NCI-H2081 treated with DMSO at 0.1 percent for 48 hours (cell line): Measurements from ENCODE around the gene AFDN.

Experiments
- DNase-seq: peaks from one replicate; lab custom pipeline; 2025; lab: John Stamatoyannopoulos, UW

The AFDN gene

DNA sequence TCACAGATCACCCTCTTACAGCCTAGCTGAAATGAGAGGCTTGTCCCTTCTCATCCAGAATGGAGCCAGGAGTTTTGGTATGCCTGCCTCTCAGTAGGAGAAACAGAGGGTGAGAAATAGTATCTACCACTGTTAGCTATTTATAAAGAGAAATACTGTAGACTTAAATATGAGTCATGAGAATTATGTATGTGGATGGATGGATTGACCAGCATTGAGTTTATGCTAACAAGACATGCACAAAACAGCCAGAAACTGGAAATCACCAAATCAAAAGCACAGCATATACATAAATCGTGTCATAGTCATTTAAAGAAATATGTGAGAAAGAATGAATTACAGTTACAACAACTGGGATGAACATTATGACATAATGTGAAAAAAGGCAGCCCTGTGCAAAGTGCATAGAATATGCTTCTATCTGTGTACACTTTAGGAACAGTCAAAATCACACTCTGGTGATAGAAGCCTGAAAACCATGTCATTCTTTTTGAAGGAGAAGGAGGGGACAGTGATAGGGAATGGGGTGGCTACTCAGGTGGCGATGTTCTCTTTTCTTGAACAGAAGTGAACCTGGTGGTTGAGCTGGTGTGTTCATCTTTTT is 90.9 kb downstream of the AFDN start:
- no peak for DNase-seq

DNA sequence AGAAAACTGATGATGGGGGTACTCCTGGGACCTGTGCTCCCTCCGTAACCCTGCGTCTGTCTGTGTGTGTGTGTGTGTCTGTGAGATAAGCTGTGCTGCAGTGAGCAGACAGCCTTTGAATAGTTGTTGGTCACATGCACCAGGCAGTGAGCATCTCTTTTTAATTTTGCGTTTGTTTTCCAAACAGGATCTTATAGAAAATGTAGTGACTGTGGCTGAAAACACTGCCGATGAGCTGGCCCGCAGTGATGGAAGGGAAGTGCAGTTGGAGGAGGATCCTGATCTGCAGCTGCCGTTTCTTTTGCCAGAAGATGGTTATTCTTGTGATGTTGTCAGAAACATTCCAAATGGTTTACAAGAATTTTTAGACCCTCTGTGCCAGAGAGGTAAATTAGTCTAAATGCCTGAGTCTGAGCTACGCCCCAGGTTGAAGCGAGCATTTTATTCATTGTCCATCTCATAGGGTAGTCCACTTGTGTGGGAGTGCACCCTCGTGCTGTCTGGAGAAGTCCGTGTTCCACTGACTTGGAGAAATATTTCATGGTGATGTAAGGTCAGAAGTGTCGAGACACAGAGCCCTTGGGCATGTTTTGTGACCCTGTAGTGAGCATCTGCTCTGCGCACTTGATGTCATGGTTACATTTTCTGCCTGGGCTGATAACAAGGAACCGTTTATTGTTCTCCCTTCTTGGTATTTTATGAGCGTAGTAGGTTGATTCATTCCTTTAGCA is 92.0 kb downstream of the AFDN start:
- no peak for DNase-seq

DNA sequence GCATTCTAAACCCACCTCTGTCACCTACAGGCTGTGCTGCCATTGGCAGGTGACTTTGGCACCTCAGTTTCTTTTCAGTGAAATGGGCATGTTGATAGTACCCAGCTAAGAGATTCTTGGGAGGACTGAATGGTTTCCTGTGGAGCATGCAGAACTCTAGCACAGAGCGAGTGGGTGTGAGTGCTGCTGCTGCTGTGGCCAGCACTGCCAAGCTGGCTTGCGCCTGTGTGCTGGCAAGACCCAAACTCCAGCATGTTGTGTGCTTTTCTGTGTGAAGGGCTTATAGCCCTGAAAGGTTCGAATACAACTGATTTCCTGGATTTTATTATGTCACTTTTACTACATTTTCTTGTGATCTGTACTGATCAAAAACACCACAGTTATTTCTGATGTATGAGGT is 92.6 kb downstream of the AFDN start:
- DNase-seq, result no peak

DNA sequence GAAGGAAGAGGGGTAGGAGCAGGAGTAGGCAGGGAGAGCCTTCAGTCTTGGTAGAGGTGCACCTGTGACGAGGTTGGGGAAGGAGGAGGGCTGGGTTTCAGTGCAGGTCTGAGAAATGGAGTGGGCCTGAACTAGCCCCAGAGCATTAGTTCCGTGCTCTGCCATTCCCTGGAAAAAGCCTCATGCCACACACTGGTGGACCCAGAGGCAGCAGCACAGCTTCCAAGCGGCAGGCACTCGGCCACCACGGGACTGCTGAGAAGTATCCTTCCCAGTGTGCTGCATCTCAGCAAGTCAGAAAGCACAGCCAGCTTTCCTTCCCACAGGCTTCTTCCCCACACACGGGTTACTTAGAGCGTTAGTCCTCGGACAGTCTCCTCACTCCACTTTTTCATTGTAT is 93.5 kb downstream of the AFDN start:
- DNase-seq, result no peak

DNA sequence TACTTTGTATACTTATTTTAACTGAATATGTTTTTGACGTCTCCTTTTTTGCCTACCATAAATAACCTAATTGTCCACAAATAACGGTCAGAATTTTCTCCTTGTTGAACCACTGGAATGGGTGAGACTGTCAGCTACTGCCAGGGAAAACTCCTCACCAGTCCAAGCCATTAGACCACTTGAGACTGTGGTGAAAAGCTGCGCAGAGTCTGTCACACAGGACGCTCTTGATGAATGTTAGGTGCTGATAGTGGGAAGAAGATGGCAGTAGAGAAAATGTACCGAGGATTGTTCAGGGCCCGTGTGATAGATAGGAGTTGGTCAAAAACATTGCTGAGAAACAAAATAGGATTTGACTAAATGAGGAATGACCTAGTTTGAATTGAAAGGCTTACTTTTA is 95.1 kb downstream of the AFDN start:
- no peak for DNase-seq

DNA sequence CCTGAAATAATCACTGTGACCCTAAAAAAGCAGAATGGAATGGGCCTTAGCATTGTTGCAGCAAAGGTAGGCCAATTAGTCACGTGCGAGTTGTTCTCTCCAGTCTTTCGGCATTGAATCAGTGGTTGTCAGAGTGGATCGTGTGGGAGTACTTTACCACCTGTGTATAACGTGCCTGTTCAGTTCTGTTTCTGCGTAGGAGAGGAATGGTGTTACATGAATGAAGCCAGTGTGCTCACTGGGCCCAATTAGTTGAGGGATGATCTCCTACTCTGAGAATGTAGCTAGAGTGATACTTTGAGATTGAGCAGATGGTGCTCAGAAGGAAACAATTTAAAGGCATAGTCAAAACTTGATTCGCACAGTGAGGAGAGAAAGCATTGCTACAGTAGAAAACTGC is 98.3 kb downstream of the AFDN start:
- DNase-seq, result no peak

DNA sequence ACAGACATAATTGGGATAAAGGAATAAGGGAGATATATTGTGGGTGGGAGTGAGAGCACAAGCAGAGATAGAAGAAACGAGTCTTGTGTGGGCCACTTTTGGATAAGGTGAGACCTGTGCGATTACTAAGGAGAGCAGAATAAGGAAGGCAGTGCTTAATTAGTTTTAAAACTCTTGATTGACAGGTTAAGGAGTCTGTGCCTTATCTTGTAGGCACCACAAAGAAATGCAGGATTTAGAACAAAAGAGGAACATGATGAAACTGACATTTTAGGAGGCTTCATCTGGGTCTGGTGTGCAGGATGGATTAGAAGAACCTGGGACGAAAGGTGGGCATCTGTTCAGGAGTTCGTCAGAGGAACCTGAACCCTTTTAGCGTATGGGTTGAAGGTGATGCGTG is 100.5 kb downstream of the AFDN start:
- no peak for DNase-seq

DNA sequence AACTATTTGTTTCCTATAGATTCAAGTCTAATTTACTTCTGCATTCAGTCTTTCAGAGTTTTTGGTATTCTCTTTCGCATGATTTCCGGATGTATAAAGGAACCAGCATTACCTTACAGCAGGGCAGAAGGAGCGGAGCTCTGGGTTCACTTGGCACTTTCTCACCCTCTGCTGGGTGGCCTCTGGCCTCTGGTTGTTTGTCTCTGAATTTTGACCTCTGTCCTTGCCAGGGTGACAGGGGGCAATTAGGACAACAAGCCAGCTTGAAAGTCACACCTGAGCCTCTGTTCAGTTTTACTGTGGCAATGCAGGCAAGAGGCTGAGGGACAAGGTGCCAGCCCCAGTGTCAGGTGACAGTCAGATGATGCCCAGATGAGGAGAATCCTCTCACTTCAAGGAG is 101.4 kb downstream of the AFDN start:
- no peak for DNase-seq

DNA sequence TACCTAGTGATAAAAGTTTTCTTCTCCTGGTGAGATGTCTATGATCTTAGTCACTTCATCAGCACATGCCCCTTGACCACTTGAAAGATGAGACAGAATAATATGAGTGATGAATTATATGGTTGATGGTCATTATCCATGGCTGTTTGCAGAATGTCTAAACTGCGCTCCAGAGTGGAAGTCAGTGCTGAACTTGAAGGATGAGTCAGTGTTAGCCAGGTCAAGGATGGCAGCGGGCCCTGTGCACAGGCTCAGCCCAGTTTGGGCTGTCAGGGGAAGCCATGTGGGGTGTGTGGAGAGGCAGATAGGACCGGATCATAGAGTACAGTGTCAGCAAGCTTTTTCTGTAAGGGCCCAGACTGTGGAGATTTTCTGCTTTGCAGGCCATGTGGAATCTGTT is 103.6 kb downstream of the AFDN start:
- no peak for DNase-seq

DNA sequence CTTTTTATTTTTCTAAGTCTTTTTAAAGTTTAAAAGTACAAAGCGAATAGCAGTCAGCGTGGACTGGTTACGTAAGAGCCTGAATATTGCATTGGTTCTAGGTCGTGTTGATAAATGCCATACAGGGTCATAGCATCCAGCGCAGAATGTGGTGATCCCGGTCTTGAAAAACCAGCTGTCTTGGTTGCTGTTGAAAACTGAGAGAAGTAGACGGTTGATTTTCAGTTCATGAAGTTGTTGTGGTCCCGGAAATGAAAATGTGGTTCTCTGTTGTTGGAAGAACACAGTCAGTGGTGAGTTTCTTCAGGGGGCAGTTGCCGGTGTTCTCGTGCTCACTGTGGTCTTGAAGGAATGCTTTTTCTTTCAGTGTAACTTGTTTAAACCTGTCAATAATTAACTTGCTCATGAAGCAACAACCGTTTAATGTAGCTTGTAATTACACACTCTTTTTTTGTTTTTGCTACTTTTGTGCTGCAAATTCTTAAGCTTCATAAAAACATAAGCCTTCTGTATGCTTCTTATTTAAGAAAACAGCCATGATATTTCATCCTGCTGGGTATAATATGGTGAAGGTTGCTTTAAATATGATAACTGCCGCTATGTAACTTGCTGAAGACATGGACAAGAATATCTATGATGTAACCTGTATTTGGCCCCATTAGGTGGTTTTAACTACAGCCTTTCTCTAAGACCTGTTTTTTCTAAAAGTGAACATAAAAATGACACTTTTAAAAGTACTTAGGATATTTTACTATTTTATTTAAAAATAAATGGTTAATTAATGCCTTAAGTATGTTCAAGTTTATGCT is 106.0 kb downstream of the AFDN start:
- DNase-seq, result no peak

DNA sequence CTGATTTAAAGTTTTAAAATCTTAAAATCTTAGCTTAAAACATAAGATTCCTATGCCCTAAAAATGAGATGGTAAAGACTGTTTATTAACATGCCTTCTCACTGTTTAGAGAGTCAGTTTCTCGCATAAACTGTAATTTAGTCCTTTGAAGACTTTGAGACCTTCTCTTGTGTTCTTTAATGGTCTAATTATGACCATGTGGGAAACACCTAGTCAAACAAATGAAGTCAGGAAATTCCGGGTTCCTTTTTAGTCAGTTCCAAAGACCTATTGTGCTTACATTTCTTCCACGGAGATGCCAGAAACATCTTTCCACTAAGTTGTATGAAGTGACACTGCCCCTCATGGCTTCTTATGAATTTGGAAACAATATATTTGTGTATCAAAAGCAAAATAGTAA is 106.6 kb downstream of the AFDN start:
- no peak for DNase-seq

DNA sequence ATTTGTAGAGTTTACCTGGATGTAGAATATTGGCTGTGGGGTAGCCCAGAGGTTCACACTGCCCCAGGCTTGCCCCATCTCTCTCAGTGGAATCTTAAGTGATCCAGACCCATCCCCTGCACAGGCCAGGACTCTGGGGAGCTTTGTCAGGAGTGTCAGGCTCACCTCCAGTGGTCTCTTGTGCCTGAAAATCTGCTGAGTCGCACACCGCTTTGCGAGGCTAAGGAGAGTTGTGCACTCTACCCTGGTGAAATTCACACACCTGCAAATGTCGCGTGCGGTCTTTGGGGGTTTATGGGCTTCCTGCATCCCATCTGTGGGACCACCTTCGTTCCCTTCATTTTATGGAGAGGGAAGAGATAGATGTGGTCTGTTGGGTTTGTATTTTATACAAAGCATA is 107.1 kb downstream of the AFDN start:
- no peak for DNase-seq

DNA sequence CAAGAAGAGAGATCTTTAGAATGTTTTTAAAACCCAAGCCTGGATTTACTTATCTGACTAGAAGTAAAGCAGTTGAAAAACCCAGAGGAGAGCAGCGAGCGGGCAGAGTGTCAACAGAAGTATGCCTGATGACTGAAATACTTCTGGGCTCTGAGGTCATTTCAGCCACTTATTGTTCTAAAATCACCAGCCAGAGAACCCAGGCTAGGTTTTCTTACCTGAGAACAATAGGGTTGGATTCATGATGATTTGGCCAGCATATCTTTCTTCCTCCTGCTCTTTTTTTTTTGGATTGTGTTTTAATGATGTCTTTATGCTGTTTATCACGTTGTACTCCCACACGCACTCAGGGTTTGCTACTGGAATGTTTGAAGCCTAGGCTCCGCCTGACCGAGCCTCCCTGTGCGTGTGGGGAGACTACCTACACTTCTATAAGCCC is 107.7 kb downstream of the AFDN start:
- DNase-seq, result no peak

DNA sequence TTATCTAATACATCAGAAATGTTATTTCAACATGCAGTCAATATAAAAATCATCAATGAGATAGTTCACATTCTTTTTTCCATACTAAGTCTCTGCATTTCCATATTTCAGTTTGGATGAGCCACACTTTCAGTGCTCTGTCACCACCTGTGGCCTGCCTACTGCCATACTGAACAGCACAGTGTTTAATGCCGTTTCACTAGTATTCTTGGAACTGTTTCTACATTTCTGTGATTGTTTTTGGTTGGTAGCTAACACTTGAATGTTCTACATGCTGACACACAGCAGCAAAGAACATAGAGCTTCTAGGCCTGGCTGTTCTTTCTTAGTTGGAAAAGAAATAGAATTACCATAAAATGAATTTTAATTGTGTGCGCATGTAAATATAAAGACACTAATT is 109.3 kb downstream of the AFDN start:
- no peak for DNase-seq

DNA sequence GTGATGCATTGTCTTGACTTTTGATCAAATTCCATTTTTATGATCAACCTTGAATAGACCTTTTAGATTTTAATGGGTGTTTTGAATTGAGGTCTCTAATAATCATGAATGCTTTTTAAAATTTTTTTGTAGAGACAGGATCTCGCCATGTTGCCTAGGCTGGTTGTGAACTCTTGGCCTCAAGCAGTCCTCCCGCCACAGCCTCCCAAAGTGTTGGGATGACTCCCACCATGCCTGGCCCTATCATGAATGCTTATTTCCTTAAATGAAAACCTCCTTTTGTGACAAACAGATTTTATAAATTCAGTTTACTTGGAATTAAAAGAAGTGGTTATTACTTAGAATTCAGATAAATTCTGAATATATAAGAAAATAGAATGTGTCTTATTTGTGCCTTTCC is 110.6 kb downstream of the AFDN start:
- no peak for DNase-seq

DNA sequence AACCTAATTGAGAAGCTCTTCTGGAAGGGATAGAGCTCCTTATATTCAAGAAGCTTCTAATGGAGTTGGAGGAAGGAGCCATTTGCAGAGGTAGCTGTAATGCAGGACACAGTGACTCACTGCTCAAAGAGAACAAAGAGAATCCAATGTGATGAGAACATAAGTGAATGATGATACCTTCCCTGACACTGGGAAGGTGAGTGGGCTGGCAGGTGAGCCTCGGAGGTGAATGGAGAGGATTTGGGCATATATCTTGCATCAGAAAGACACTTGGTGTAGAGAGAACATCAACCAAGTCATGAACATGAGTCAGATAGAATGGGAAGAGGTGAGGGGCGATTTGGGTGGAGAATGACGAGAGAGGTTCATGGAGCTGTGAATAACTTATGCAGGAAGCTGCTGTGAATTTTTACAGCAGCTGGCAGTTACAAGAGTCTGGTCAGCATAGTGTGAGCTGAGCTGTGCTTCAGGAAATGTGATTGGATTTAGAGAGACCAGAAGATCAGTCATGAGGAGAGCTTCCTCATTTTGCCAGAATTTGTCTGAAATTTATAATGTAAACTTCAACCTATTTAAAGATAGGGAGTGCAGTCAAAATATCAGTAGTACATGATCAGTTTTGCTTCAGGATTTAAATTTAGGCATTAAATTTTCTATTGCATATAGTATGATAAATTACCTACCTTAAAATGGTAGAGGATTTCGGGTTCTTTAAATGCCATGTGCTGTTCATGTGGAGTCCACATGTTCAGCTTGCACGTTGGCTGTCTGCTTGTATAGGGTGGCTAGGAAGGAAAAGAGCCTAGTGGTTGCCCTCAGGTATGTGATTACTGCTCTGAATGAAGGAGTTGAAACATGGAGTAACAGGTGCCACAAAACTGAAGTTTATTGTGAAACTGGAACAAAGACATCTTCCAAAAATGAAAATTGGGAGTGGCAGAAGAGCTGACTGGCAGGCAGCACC is 111.5 kb downstream of the AFDN start:
- no peak for DNase-seq

DNA sequence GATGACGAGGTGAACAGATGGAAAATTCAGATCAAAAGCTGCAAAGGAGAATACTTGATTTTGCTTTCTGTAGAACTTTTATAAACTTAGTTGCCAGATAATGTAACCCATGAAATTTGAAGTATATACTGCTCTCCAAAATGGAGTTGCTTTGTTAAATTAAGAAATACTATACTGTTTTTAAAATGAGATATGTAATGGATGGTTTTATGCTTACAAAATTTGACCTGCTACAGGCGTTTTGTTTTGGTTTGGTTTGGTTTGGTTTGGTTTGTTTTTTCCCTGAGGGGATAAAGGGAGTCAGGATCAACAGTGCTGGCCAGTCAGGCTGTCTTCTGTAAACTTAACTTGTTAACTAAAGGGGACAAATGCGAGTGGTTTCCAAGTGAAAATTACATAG is 115.1 kb downstream of the AFDN start:
- no peak for DNase-seq

DNA sequence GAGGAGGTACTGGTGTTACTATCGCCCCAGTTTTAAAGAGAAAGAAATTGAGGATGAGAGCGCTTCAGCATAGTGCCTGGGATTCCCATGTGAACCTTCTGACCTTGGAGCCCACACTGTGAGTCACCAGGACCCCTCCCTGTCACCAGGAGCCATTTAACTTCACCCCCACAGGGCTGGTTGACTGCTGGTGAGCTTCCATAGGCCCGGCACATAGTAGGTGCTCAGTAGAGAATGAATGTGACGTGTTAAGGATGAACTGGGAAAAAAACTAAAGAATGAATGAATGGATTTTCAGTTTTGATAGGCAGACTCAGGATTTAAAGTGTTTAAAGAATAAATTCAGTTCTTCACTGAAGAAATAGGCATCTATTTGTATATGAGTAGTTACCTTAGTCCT is 117.4 kb downstream of the AFDN start:
- DNase-seq, result no peak

DNA sequence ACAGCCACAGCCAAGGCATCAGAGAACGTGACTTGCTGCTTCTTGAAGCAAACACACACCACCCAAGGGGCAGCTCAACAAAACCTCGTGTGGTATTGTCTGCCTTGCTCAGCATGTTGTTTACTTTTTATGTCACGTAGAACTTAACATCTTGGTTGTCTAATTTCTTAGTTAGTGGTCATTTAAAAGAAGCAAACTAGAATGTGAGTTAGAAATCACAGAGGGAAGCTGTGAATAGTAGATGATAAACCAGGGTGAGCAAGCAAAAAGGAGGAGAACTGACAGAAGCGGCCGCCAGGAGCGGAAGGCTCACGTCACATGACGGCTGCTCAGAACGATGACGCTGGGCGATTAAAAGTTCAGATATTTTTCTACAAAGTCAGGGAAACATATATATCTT is 119.3 kb downstream of the AFDN start:
- DNase-seq, result no peak

DNA sequence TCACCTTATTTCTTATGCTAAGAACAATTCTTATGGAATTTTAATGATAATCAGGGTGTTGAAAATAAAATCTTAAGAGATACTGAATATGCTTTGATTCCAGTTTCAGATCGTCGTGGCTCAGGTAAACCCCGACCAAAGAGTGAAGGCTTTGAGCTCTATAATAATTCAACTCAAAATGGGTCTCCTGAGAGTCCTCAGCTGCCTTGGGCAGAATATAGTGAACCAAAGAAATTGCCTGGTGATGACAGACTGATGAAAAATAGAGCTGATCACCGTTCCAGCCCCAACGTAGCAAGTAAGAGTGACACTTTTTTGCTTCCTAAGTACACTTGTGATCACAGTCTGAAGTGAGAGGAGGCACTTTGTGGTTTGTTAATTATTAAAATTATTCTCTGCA is 119.9 kb downstream of the AFDN start:
- DNase-seq, result no peak

DNA sequence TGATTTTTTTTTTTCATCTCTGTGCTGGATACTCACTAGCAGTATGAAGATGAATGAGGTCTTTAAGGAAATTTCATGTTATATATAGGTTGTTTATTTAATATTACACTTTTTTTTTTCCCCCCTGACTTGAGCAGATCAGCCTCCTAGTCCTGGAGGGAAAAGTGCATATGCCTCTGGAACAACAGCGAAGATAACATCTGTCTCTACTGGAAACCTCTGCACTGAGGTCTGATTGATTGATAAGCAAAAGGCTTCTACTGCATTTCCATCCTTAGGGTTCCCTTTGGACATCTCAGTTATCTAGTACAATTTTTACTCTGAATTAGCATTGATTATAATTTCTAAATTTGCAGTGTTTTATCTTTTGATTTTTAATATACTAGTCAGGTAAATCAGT is 121.0 kb downstream of the AFDN start:
- DNase-seq, result no peak

DNA sequence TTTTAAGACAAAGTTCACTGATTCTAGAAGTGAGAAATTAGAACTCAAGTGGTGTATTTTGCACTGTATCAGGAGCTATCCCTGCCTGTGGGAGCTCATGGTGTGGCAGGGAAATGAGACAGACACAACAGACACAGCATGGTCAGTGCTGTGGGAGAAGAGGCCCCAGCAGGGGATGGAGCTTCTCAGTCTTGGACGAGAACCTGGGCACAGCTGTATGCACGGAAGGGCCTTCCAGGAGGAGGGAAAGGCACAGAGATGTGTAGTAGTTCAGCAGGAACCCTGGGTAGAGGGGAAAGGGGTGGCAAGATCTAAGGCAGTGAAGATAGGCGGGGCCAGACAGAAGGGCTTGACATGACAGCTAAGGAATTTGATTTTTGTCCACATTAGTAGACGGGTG is 122.0 kb downstream of the AFDN start:
- DNase-seq, result no peak
